Activated CD4-positive, alpha-beta T cell treated with anti-CD3 and anti-CD28 coated beads, Interleukin-2, Interleukin-4, amounts not matched to agents 100 ng/mL and 50 ng/mL, durations not matched to agents 16 hours and 8 hours (primary cell): ENCODE data around the gene ZCCHC7.

Experiments used
- DNase-seq: peaks from one replicate; pipeline ENCODE4 v3.0.0-alpha.2; 2020; ENCODE audit warnings: low spot score

Gene ZCCHC7

DNA sequence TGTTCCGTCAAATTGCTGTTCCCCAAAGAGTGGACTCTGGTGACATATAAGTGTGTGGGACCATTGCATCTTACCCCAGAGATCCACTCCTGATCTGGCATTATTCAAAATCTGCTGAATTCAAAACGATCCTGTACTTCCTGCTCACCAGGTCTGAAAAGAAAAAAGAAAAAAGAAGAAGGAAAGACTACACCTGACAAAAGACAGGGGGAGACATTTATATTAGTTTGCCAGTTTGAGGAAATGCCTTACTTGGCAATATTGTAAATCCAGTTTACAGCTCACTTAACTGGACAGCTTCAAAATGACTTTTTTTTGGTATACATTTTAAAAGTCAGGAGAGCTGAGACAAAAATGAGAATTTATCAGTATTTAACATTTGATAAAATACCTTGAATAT lies 287.1 kb downstream of the ZCCHC7 start:
- DNase-seq: no peak
